Heart left ventricle (tissue), 16 donors: ENCODE results near the gene FBXL4. TPM values are rescaled to one million over a fixed set of nuclear protein-coding genes. Genes with fewer than 3 reads are reported as not detected.

ENCODE experiments used
- ATAC-seq, 4 donors: fragments of 200-7000 bp; cut with Tn5 transposase; one replicate each; pipeline ENCODE4 v1.9.1; 2020 to 2022; ENCODE audit warnings: moderate library complexity in 4 of 4, mild to moderate bottlenecking in 3 of 4, moderate number of reproducible peaks in 1 of 4
- DNase-seq, 5 donors: peaks; one replicate each; pipeline ENCODE4 v3.0.0-alpha.2; 2020
- H3K27ac ChIP-seq, 12 donors: fragments of 200-600 bp; sonication (generic) in 4 of 12; one replicate each; pipeline versions ENCODE4 v1.5.0 to v1.8.0; 2016 to 2022; ENCODE audit warnings: mild to moderate bottlenecking in 2 of 12
- H3K27me3 ChIP-seq, 9 donors: fragments of 200-600 bp; sonication (generic) in 2 of 9; one replicate each; pipeline versions ENCODE4 v1.5.1 to v1.8.0; 2016 to 2022; ENCODE audit warnings: mild to moderate bottlenecking in 3 of 9
- H3K36me3 ChIP-seq, 9 donors: fragments of 200-600 bp; sonication (generic) in 2 of 9; one replicate each; pipeline versions ENCODE4 v1.5.0 to v1.8.0; 2018 to 2022; ENCODE audit warnings: mild to moderate bottlenecking in 2 of 9
- H3K4me1 ChIP-seq, 12 donors: fragments of 200-600 bp; sonication (generic) in 4 of 12; one replicate each; pipeline versions ENCODE4 v1.5.0 to v1.8.0; 2016 to 2022; ENCODE audit warnings: mild to moderate bottlenecking in 3 of 12
- H3K4me3 ChIP-seq, 12 donors: fragments of 200-600 bp; sonication (generic) in 4 of 12; one replicate each; pipeline versions ENCODE4 v1.5.0 to v1.8.0; 2017 to 2022; ENCODE audit warnings: mild to moderate bottlenecking in 9 of 12, moderate library complexity in 4 of 12
- H3K9me3 ChIP-seq, 12 donors: fragments of 200-600 bp; sonication (generic) in 4 of 12; one replicate each; pipeline versions ENCODE4 v1.5.0 to v1.8.0; 2016 to 2022; ENCODE audit warnings: mild to moderate bottlenecking in 1 of 12
- POLR2A ChIP-seq, 2 donors: fragments of 450-650 bp; IDR thresholded peaks; one replicate each; pipeline ENCODE4 v1.6.1; 2017; ENCODE audit warnings: antibody characterized with exemption in 2 of 2, mild to moderate bottlenecking in 2 of 2, moderate library complexity in 2 of 2
- WGBS, 4 donors: extraction: QIAGEN DNeasy Blood & Tissue Kit in 2 of 4; methylation state at CpG; one replicate each; pipeline versions ENCODE4 v1.1.5 to v1.1.7; 2013 to 2018; 5-methylcytosine and 5-hydroxymethylcytosine counted together
- intact Hi-C, 10 donors: fragments of 100-400 bp; cut with DNase I; formaldehyde crosslinking; loops; one replicate each; pipeline versions ENCODE4 v1.11.1 to v1.14.2; 2022
- polyA plus RNA-seq, 2 donors: library from polyadenylated mRNA; stranded (reverse); fragments of 200-250 nt; gene quantifications; one replicate each; pipeline ENCODE4 v1.2.3, GENCODE V29; 2013
- total RNA-seq, 9 donors: library from RNA; depleted of rRNA in 2 of 9; stranded (reverse); fragments of >200 nt in 2 of 9; fragmentation: NEBNext Ultra II Directional in 3 of 9; extraction: Animal tissue kit (Norgen Biotek cat#: 25700) in 3 of 9; gene quantifications; one replicate each; pipeline versions ENCODE4 v1.1.0 to v1.2.4, GENCODE V29; 2016 to 2023
- TF ChIP-seq, protein P1 (sequence below), 12 donors: fragments of 200-600 bp; sonication (generic) in 4 of 12; IDR thresholded peaks; one replicate each; pipeline versions ENCODE4 v1.5.0 to v1.8.0; 2018 to 2022; ENCODE audit warnings: antibody characterized with exemption in 12 of 12, mild to moderate bottlenecking in 5 of 12
- donor health status: ischemic (EF 13 %, LVEDD 7.1; RV severe dilation, severe dysfunction).
- donor health status: healthy with polysubstance abuse.
- donor health status: DM: no; HTN: yes; CAD: no.
- donor health status: DM: no; HTN: no; CAD: no.
- donor health status: ischemic (EF 25% LVEDD 6.9; RV normal size, moderate dysfunction).
- donor health status: ischemic (EF 25% LVEDD 5.7; RV mildly dilated, moderate dysfunction).
- donor health status: healthy.
- donor health status: DM: yes; HTN: yes; CAD: no.
- donor health status: ischemic (EF 35%, LVEDD 5.7; RV mildly dilated, moderate dysfunction).
- donor health status: nonischemic (EF 11% LVEDD 7.7; RV severe dilation, severe dysfunction).
- donor health status: DM: yes; HTN: yes; CAD: no.
- donor health status: PGD.
- donor health status: ischemic (EF 29% LVEDD 5.4; RV normal size, mild dysfunction).
- donor health status: nonischemic (EF 23%, LVEDD 6.1; RV moderate dilation, normal function).

FBXL4 gene
- total and polyA plus RNA-seq, 11 donors = 2.9 to 22.0 (median 15.9) TPM

GRCh38 chr6:98840385-98840784, 107.4 kb downstream of the FBXL4 start:
- no peak for TF ChIP-seq POLR2A (IDR thresholded peaks at IDR 0.05)
- TF ChIP-seq, protein P1, sequence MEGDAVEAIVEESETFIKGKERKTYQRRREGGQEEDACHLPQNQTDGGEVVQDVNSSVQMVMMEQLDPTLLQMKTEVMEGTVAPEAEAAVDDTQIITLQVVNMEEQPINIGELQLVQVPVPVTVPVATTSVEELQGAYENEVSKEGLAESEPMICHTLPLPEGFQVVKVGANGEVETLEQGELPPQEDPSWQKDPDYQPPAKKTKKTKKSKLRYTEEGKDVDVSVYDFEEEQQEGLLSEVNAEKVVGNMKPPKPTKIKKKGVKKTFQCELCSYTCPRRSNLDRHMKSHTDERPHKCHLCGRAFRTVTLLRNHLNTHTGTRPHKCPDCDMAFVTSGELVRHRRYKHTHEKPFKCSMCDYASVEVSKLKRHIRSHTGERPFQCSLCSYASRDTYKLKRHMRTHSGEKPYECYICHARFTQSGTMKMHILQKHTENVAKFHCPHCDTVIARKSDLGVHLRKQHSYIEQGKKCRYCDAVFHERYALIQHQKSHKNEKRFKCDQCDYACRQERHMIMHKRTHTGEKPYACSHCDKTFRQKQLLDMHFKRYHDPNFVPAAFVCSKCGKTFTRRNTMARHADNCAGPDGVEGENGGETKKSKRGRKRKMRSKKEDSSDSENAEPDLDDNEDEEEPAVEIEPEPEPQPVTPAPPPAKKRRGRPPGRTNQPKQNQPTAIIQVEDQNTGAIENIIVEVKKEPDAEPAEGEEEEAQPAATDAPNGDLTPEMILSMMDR (IDR thresholded peaks at IDR 0.05) = no peak
- intact Hi-C loops = loop anchor here in 4 of 10 donors (5.0 to 10.0 kb wide), 3 partner anchors 274 to 1346 kb away; no protein-coding TSS in a partner anchor

DNA sequence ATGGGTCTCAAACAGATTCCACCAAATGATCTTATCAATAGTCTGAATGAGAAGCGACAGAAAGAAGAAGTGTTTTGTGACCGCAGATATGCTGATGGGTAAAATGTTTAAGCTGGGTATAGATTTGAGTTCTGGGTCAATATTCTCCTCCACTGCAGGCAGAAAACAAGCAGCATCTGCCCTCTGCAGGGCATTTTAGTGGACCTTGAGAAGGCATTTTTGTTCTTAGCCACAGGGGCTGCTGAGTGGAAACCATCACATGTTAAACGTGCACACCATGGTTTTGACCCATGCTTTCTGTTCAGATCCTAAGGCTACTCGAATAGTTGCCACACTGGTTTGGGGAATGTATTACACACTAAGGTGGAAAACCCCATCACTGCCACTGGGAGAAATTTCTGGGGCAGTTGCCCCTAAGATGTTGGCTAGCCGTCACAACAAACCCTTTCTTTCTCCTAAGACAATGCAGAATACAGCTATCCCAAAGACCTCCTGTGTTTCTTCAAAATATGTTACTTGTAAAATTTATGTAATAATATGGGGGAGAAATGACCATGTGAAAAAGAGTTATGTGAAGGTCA, 107.9 kb downstream of the FBXL4 start:
- intact Hi-C loops = loop anchor here in 5 of 10 donors (5.0 to 10.0 kb wide), 3 partner anchors 275 to 1345 kb away; no protein-coding TSS in a partner anchor
- H3K36me3 ChIP-seq = no peaks in the 10 kb centered on the region
- TF ChIP-seq POLR2A (IDR thresholded peaks at IDR 0.05) = no peak
- TF ChIP-seq, protein P1 (IDR thresholded peaks at IDR 0.05) = no peak

More at GRCh38 chr6:98840385-98840784, 107.4 kb downstream of the FBXL4 start:
- Histone ChIP-seq H3K4me1 (peaks cover under 1 to 36% (median 18%) of the 10 kb centered on the region in 12 donors), H3K36me3 (no peaks in the 10 kb centered on the region), H3K27ac (no peak overlapping the region), H3K4me3 (no peak overlapping the region), H3K27me3 (peaks cover 78 to 100% (median 100%) of the 10 kb centered on the region in 9 donors), H3K9me3 (no peaks in the 10 kb centered on the region)
- ATAC-seq (no peak), DNase-seq (no peak)
- WGBS, 4 donors = 44 to 61% (median 58%) methylated on average over 6 of the region's 6 CpGs

GRCh38 chr6:98838975-98839374, 108.8 kb downstream of the FBXL4 start:
- DNase-seq (no peak), ATAC-seq (no peak)
- Histone ChIP-seq H3K36me3 (no peaks in the 10 kb centered on the region), H3K27me3 (peaks cover 71 to 100% (median 98%) of the 10 kb centered on the region in 9 donors), H3K4me3 (no peak overlapping the region), H3K27ac (no peak overlapping the region), H3K4me1 (peaks cover 2 to 36% (median 13%) of the 10 kb centered on the region in 12 donors), H3K9me3 (no peaks in the 10 kb centered on the region)
- TF ChIP-seq, protein P1 (IDR thresholded peaks at IDR 0.05) = no peak
- intact Hi-C loops = loop anchor here in 1 of 10 donors (10.0 kb wide), 1 partner anchor 276 kb away; no protein-coding TSS in a partner anchor
- WGBS, 4 donors = 16 to 42% (median 34%) methylated on average over 1 of the region's 1 CpG

More for the DNA sequence above, 107.9 kb downstream of the FBXL4 start:
- no peaks in the 10 kb centered on the region for H3K9me3 ChIP-seq
- peaks cover 2 to 36% (median 17%) of the 10 kb centered on the region in 12 donors for H3K4me1 ChIP-seq
- no peak overlapping the region for H3K27ac ChIP-seq
- ATAC-seq (no peak), DNase-seq (no peak)
- H3K4me3 ChIP-seq = no peak overlapping the region
- peaks cover 77 to 100% (median 99%) of the 10 kb centered on the region in 9 donors for H3K27me3 ChIP-seq
- WGBS, 4 donors = 23 to 40% (median 34%) methylated on average over 5 of the region's 5 CpGs

DNA sequence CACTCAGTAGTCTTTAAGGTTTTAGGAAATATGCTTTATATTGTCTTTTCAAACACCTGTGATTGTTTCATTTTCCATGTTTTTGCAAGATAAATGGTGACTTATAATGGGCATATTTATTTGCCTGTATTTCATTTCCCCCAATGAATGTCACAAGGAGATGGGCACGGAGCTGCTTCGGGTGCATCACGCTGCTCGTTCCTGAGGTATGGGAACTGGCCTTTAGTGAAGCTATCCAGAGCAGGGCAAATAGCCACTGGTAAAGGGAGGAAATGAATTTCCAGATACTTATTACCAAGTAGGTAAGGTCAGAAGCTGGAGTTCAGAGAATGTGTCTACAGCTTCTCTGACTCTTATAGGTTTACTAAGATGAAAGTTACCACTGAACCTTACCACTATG, 109.7 kb downstream of the FBXL4 start:
- Histone ChIP-seq H3K27me3 (peaks cover 63 to 100% (median 94%) of the 10 kb centered on the region in 9 donors), H3K4me1 (peaks cover 2 to 38% (median 18%) of the 10 kb centered on the region in 12 donors), H3K27ac (no peak overlapping the region), H3K36me3 (no peaks in the 10 kb centered on the region), H3K4me3 (no peak overlapping the region), H3K9me3 (no peaks in the 10 kb centered on the region)
- WGBS, 4 donors = 21 to 29% (median 24%) methylated on average over 4 of the region's 4 CpGs
- TF ChIP-seq POLR2A (IDR thresholded peaks at IDR 0.05) = no peak
- TF ChIP-seq, protein P1 (IDR thresholded peaks at IDR 0.05) = no peak
- intact Hi-C loops = loop anchor here in 1 of 10 donors (10.0 kb wide), 1 partner anchor 277 kb away; no protein-coding TSS in a partner anchor
- no peak for DNase-seq
- no peak for ATAC-seq
